GM19372 (cell line): Measurements from ENCODE around the gene ADARB2.
"Not testable (repeated sequence)": the region's sequence is repeated elsewhere in the genome, so short reads cannot be mapped to it uniquely, and the experiment has no call there.

Experiments used
- ATAC-seq: cut with Tn5 transposase; IDR thresholded peaks from one replicate; pipeline ENCODE4 v1.9.1; 2021; ENCODE audit warnings: mild to moderate bottlenecking, low read depth, moderate library complexity; ENCODE audit not compliant: unreplicated experiment

The ADARB2 gene

DNA sequence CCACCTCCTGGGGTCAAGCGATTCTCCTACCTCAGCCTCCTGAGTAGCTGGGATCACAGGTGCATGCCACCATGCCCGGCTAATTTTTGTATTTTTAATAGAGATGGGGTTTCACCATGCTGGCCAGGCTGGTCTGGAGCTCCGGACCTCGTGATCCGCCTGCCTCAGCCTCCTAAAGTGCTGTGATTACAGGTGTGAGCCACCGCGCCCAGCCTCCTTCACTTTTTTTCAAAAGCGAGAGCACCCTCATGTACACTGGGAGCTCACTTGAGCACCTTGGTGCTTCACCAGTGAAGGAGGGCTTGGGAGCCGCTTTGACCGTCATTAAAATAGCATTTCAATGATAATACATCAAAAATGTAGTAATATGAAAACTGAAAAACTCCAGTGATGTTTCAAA is 578.8 kb downstream of the ADARB2 start:
- ATAC-seq, result not testable (repeated sequence)

DNA sequence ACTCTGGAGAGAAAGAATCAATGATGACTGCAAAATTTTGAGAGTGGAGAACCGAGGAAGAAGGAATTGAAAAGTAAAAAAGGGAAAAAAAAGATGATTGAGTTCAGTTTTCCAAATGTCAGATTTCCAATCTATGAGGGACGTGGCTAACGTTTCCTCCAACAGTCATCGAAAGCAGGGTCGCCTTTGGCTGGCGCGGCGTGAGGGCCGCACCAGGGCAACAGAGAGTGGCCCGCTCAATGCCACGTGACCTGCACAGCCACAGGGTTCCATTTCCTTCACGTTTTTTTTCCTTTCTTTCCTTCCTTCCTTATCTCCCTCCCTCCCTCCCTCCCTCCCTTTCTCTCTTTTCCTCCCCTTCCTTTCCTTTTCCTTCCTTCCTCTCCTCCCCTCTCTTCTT is 579.3 kb downstream of the ADARB2 start:
- ATAC-seq, result no peak

DNA sequence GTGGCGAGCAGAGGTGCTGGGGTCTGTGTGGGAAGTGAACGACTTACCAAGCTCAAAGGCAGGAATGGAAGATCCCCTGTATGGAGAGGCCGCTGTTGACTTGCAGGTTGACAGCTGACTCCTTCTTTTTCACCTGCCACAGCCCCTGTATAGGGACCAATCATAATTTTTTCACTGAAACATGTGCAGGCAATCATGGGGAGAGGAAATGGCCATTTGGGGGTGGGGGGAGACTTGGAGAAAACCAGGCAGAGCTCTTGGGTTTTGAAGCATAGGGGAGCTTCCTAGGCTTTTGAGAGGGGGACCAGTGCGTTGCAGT is 579.8 kb downstream of the ADARB2 start:
- ATAC-seq, result no peak

DNA sequence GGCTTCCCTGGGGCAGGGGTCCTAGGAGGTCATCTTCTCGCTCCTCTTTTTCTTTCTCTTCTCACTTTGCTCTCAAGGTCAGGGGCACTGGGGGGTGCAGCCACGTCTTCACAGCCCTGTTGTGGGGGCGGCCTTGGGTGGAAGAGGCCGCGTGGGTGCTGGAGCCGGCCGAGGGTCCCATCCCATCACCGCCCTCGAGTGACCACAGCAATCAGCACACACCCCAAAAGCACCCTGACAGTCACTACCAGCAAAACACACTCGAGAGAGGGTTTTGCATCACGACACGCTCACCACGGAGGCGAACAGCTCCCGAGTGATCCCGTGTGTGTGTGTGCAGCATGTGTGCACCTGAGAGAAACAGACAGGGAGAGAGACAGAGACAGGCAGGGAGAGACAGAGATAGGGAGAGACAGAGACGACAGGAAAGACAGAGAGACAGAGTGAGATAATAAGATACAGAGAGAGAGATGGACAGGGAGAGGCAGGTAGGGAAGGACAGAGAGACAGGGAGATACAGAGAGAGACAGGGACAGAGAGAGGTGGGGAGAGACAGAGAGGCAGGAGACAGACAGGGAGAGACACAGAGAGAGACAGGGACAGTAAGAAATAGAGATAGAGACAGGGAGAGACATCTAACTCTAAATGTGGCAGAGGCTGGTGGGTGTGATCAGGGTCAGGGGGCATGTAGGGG is 580.3 kb downstream of the ADARB2 start:
- no peak for ATAC-seq

DNA sequence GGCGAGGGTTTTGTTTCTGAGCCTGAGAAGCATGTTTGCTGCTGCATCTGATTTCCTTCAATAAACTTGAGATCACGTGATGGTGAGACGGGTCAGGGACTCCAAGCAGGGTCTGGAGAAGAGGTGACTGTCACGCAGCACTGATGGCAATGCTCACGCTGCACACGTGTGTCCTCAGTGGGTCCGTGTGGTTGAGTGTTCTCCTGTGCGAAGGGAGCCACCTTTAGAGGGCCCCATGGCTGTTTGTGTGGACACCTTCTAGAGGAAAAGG is 580.8 kb downstream of the ADARB2 start:
- ATAC-seq, result no peak

DNA sequence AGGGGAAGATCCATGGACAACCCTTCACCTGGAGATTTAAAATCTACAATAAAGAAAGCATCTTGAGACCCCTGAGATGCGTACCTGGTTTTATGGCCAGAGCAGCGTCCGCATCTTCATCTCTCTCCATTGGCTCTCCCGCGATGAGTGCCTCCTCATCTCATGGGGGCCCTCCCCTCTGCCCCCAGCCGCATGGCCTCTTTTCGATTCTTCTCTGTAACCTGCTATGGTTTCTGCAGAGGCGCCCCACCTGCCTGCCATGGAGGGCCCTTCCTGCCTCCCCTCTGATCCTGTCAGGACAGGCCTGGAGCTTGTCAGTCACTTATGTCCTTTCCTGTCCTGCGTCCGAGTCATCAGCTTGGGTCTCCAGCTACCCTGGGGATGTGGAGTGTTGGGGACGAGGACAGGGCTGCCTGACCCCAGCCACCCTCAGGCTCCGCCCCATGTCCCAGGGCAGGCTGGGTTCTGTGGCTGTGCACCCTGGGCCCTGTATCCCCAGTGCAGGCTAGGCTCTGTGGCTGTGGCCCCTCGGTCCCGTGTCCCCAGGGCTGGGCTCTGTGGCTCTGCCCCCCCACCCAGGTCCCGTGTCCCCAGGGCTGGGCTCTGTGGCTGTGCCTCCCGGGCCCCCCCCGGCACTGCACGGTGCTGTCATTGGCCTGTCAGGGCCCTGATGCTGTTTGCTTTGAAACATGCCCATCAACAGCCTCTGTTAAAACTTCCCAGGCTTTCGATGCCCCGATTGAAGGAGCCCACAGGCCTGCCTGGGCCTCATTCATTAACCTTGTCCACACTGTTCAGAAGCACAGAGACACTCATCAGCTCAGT is 581.3 kb downstream of the ADARB2 start:
- no peak for ATAC-seq

DNA sequence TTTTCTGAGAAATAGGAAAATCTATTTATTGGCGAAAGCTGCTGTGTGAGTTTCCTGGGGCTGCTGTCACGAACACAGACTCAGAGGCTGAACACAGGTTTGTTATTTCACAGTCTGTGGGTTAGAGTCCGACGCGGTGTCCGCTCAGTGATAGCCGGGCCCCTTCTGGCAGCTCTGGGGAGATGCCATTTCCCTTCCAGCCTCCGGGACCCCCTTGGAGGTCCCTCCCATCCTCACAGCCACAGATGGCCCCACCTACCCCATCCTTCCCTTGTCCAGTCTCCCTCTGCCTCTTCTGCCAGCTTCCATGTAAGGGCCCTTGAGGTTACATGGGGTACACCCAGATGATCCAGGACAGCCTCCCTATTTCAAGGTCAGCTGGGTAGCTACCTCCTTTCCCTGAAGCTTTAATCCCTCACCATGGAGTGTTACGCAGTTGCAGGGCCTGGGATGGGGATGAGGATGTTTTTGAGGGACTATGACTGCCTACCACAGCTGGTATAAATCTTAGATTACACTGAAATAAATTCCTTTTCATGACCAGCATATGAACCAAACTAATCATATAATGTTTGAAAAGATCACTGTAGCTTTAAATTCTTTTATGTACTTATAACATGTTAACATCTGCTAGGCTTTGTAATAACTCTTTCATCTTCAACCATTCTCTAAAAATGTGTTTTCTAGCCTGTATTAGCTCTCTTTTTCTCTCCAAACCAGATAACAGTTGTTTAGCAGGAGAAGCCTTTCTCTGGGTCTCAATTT is 582.6 kb downstream of the ADARB2 start:
- no peak for ATAC-seq

DNA sequence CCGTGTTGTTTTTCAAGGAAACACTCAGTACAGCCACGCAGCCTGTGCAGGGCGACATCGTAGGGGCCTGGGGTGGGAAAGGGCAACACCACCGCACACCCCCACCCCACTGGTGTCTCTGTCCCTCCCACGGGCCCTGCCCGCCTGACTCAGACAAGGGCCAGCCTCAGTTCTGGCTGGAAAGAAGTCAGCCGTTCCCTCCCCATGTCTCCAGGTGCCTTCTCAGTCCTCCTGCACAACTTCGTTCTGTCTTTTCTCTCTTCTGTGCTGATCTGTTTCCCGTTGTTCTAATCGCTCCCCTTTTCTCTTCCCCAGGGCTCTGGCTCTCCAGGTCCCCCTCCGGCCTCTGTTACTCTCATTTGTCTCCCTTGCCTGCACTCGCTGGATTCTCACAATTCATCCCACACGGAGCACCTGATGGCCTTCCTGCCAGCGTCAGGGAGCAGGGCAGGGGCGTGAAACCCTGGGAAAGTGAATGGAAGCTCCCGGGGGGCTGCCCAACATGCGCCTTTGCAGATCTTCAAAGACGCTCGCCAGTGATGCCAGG is 583.4 kb downstream of the ADARB2 start:
- ATAC-seq, result no peak

DNA sequence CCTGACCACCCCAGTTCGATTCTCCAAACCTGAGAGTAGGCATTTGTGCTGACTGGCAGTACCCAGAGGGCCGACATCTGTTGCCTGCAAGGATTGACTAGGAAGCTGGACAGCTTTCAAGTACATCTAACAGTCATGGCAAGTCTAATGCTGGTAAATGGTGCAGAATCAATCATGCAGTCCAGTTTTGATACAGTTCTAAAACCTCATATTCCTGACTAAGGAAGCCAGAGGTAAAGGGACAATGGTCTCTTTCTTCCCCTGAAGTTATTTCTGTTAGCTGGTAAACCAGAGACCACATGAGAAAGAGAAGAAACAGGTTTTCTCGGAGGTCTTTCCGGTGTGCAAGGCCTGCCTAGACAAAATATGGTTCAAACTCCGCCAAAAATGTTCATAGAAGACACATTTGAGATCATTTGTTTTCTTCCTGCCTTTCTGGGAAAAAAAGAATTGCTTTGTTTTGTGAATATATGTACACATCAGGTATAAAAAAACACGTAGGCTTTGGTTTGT is 584.0 kb downstream of the ADARB2 start:
- no peak for ATAC-seq

DNA sequence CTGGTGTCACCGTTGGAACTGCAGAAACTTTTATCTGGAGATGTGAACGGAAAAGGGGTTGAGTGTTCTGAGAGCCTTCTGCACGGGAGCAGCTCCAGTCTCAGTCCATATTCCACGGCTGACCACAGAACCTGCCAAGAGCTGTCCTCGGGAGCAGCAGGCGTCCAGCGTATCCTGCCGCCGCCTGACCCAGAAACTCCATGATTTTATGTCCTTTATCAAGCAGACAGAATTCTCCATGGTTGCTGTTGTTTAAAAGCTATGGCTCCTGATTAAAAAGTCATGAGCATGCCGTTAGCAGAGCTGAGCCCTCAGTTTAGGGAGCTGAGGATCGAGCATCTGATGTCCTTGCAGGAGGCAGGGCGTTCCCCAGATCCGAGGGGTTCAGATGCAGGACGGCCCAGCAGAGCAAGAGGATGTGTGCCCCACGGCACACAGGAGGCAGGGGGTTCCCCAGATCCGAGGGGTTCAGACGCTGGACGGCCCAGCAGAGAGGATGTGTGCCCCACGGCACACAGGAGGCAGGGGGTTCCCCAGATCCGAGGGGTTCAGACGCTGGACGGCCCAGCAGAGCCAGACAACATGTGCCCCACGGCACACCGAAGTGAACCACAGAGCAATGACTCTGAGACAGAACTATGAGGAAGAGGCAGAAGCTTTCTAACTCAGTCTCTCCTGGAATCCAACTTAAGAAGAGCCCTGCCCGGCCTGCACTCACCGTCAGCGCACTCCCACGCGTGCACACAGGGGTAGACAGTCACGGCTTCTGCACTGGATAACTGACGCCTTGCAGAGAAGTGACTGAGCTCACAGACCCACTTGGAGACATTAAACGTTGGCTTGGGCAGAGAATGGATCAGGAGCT is 584.7 kb downstream of the ADARB2 start:
- no peak for ATAC-seq

DNA sequence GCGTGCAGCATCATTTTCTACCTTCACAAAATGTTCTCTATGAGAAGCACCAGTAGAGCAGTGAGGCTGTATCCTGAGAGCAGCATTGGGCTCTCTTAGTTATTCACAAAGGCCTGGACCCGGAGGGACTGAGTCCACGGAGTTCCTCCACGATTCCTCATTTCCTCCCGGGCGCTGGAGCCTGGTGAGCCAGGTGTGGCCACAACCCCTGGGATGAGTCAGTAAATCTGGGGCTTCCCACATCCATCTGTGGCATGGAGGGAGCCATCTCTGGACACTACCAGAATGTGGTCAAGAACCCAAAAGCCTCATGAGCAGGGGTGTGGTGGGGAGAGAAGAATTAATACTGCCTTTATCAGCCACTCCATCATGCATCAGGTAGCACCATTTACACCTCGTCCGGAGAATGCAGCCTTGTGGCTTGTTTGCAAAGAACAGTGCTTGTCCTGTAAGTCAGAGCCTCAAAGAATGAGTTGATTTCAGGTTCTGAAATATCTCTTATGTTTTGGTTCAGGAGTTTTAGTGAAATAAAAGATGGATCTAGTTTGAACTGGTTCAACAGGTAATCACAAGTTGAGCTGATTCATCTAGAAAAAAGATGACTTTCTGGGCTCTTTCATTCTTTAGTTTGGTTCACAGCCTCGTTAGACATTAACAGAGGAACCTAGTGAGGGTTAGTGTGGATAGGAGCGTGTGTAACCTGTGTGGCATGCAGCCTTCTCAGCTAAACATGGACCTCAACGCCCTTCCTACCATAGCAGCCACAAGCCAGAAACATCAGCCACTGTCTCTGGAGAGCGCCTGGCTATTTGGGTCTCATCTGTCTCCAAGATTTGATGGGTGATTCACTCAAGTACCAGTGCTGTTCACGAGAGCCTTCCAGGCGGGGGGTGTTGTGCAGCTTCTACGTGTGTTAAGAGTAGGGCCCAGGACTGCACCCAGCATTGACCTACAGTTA is 586.0 kb downstream of the ADARB2 start:
- ATAC-seq, result no peak

DNA sequence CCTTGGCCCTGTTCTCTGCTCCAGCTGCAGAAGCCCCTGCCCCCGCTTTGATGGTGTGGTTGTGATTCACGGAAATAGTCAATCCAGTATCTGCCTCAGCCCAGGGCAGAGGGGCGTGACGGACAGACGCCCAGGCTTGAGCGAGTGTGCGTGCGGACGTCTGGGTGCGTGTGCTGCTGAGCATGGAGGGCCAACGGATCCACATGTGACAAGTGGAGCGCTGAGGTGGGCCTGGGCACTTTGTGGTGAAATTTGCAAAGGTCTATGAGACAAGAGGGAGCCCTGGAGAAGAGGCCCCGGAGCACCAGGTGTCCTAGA is 586.7 kb downstream of the ADARB2 start:
- no peak for ATAC-seq

DNA sequence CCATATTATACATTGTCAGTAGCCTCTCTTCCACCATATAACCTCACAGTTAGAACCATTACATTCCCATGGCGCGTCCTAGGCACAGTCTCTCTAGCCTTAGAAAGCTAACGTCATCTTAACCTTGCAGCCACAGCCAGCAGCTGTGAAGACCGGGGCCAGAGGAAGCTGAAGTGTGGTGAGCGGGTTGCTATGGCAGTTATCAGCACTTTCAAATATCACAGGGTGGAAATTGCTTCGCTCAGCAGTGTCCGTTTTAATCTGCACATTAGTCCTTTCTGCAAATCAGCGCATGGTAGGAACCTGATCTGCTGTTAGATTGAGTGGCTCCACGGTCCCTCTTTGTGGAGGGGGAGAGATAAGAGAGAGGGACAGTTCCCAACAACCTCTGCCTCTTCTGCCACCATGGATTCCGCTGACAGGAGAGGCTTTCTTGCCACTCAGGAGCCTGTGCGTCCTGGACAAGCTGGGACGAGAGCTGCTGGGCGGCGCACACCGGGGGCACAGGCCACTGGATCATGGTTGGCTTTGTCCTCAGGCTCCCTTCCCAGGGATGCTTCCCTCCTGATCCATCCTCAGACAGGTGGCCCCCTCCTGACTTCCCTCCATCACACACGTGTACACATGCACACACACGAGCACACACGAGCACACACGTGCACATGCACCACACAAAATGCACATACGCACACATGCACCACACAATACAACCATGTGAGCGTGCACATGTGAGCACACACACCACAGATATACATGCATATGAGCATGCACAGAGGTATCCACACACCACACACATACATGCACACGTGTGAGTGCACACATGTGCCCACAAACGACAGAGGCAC is 587.3 kb downstream of the ADARB2 start:
- ATAC-seq, result no peak

DNA sequence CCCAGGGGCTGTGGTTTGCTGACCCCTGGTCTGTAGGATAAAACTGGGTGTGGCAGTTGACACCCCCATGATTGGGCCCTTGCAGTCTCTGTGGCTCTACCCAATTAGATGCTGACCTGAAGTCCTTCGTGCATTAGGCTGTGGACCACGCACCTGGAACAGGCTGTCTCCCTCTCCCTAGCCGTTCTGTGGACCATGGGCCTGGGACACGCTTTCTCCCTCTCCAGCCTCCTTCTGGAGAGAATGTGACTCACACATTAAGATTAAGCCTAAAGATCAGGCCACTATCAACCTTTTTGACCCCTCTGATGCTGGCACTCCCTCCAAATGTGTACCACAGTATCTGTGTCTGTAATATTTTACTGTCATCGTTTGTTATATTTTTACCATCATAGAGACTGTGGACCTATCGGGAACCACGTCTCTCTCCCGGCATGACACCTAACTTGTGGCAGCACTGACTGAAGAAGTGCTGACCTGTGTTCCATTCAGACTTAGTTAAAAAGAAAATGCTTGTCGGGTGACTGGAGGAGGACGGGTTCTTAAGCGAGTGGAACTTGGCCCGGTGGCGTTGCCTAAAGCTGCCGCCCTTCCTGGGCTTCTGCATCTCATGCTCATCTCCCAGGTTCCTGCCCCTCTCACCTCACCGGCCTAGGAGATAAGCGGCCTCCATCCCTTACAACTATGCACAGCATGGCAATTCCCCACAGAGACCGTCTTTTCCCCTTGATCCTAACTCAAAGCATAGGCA is 588.3 kb downstream of the ADARB2 start:
- ATAC-seq, result no peak

DNA sequence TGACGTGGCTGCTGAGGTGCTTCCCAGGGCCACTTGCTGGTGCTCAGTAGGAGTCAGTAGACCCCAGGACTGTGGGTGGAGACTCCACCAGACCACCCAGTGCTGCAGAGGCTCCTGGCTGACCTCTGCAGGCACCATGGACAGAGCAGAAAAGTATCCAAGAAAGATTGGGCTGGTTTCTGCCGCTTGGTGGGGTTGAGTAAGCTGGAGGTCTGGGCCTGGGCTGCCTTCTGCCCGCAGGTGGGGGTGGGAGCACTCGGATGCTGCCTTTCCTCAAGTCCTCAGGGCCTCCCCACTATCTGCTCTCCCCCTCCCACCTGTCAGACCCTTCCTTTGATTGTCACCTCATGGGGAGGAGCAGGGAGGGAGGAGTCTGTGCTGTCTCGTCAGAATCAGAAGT is 589.5 kb downstream of the ADARB2 start:
- no peak for ATAC-seq

DNA sequence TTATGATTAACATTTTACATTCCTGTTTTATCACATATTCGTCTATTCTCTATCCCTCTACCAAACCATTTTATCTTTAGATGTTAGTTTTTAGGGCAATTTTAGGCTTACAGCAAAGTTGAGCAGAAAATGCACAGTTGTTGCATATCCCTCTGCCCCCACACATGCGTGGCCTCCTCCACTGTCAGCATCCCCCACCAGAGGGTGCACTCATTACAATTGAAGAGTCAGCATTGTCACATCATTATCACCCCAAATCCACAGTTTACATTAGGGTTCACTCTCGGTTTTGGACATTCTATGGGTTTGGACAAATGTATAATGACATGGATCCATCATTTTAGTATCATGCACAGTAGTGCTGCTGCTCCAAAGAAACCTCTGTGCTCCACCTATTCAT is 594.7 kb downstream of the ADARB2 start:
- ATAC-seq, result no peak

DNA sequence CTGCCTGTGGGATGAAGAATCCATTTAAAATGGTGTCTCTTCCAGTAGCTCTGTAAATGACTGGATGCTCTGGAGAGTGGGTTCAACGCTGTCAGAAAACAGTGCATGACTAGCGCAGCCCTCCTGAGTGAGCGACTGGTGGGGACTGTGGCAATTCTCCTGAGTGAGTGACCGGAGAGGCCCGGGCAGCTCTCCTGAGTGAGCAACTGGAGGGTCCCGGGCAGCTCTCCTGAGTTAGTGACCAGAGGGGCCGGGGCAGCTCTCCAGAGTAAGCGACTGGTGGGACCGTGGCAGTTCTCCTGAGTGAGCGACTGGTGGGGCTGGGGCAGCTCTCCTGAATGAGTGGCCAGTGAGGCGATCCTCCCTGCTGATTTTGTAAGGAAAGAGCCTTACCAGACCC is 595.6 kb downstream of the ADARB2 start:
- ATAC-seq, result no peak

DNA sequence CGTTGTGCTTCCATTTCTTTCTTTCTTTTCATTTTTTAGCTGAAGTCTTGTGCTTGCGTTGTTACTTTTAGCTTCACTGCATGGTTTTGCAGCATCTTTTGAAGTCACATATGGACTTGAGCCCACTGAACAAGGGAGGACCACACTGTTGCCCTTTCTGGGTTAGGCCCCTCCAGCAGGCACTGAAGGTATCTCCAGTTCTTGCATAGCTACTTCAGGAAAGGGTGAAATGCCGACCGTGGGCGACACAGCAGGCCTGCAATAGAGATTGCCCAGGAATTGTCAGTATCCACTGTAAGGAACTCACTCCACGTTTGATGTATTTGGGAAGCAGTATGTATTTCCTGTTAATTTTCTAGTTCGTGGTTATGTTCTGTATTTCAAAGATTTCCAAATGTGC is 596.1 kb downstream of the ADARB2 start:
- no peak for ATAC-seq
